Brain microvascular endothelial cell (primary cell): ENCODE measurements around the gene ATP7B.

Source experiments
- DNase-seq: peaks from one replicate; pipeline ENCODE4 v3.0.0-alpha.2; 2020
- H3K27ac ChIP-seq: fragments of 250-450 bp; sonication (Bioruptor Pico); 2 replicates; pipeline ENCODE4 v1.5.1; 2020; ENCODE audit warnings: mild to moderate bottlenecking, moderate library complexity
- H3K27me3 ChIP-seq: fragments of 250-450 bp; sonication (Bioruptor Pico); replicated peaks from 2 replicates; pipeline ENCODE4 v1.5.1; 2020; ENCODE audit warnings: mild to moderate bottlenecking
- H3K36me3 ChIP-seq: fragments of 250-450 bp; sonication (Bioruptor Pico); replicated peaks from 2 replicates; pipeline ENCODE4 v1.5.1; 2020; ENCODE audit warnings: mild to moderate bottlenecking
- H3K4me3 ChIP-seq: 2 replicates; pipeline ENCODE4 v1.5.1; 2011; ENCODE audit warnings: low read depth, mild to moderate bottlenecking, control low read depth, low read length, moderate library complexity
- in situ Hi-C: cut with HindIII; loops from 2 replicates; pipeline ENCODE4 v1.10.0; 2017; ENCODE audit warnings: low sequenced_read_pairs, low pct_ligation_motif_present
- TF ChIP-seq, protein P1 (sequence below): IDR thresholded peaks from 2 replicates; pipeline ENCODE4 v1.5.1; 2011; ENCODE audit warnings: low read depth, mild to moderate bottlenecking, moderate library complexity, low read length, control low read depth, inconsistent platforms; ENCODE audit errors: missing control alignments

ATP7B gene

DNA sequence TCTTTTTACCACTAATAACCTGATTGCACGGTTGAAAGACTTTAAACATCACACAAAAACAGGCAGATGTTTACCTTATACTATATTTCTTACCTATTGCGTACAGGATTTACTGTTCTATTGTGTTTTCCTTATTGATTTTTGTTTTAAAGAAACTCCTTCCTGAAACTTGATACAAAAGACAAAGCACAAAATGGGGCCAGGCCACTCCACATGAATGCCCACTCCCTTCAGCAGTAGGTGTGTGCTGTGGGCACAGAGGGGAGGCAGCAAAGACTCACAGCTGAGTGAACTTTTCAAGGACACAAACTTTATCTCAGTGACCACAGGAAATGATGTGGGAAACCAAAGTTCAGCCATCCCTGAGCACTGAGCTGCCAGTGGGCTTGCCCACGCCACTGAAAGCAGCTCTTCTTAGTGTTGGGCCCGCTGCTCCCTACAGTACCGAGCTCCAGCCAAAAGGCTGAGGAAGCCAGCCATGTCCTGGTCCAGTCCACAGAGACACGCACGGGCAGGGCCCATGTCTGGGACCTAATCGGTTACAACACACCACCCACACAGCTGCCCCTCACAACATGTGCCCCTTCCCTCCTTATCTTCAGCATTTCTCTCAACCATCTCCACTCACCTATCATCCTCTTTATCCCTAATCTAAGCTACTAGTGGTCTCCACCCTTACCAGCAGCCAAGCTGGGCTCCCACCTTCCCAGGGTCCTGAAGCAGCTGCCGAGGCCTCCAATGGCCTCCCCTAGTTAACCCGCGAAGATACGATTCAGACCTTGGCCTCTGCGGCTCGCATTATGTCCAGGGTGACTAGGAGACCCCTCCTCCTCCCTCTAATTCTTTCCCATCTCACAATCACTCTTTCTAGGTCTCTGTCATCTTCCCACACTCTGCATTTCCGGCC lies 39.5 kb downstream of the ATP7B start:
- no peak overlapping the region for H3K27ac ChIP-seq
- in situ Hi-C loops = no loop called here
- H3K27me3 ChIP-seq = no peaks in the 10 kb centered on the region
- H3K36me3 ChIP-seq = no peaks in the 10 kb centered on the region
- no peak for DNase-seq
- H3K4me3 ChIP-seq = no peak overlapping the region
- TF ChIP-seq, protein P1, sequence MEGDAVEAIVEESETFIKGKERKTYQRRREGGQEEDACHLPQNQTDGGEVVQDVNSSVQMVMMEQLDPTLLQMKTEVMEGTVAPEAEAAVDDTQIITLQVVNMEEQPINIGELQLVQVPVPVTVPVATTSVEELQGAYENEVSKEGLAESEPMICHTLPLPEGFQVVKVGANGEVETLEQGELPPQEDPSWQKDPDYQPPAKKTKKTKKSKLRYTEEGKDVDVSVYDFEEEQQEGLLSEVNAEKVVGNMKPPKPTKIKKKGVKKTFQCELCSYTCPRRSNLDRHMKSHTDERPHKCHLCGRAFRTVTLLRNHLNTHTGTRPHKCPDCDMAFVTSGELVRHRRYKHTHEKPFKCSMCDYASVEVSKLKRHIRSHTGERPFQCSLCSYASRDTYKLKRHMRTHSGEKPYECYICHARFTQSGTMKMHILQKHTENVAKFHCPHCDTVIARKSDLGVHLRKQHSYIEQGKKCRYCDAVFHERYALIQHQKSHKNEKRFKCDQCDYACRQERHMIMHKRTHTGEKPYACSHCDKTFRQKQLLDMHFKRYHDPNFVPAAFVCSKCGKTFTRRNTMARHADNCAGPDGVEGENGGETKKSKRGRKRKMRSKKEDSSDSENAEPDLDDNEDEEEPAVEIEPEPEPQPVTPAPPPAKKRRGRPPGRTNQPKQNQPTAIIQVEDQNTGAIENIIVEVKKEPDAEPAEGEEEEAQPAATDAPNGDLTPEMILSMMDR = no peak

DNA sequence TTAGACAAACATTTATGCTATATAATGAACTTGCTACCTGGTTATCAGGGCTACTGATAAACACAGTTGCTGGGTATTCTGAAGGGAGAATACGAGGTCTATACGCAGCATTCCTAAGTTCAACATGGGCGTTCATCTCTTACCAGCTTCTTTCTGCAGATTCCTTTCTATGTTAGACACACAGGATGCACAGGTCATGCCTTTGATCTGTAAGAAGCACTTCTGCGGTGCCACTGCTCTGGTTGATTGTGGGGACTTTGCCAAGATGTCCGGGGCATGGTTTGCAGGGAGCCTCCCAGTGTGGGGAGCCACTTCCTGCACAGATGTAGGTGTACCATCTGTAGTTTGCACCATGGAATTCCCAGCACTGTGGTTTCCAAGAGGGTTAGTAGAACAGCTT lies 40.9 kb downstream of the ATP7B start:
- no peaks in the 10 kb centered on the region for H3K36me3 ChIP-seq
- TF ChIP-seq, protein P1 = no peak
- H3K27ac ChIP-seq = no peak overlapping the region
- DNase-seq = no peak
- H3K27me3 ChIP-seq = no peaks in the 10 kb centered on the region
- in situ Hi-C loops = no loop called here
- no peak overlapping the region for H3K4me3 ChIP-seq

DNA sequence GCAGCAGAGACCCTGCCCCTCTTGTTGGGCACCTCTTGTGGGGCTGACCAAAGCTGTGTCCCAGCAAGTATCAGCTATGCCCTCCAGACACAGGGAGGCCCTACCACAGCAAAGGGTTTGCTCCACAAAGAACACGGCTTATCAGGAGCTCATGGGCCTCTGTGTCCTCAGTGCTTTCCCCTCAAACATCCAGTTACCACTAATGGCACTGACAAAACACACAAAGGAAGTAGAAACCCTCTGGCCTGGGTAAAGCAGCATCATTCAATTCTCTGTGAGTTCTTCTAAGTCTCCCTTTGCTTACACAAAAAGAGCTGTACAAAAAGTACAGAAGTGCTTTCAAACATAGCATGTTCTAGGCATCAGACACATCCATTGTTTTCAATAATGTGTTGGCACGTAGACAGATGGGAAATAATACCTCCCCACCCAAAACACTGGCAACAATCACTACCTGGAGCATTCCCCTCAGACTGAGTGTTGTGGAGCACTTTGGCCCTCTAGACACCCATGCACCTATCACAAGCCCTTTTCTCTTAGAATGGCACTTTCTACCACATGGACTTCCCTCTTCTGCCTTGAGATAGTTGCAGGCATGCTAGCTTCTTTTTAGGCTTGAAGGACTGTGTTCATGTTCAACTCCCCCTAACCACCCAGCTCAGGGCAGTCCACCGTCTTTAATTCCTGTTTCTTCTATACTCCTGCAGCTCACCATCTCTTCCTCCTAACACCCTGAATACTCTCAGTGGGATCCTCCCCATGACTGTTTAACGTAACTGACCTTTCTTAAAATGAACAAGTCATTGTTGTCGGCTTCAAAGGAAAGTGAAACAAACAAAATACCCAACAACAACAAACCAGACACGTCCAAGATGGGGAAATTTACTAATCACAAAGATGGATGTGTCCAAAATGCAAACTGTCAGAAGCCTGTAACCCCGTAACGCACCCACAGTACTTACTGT lies 43.5 kb downstream of the ATP7B start:
- DNase-seq = no peak

DNA sequence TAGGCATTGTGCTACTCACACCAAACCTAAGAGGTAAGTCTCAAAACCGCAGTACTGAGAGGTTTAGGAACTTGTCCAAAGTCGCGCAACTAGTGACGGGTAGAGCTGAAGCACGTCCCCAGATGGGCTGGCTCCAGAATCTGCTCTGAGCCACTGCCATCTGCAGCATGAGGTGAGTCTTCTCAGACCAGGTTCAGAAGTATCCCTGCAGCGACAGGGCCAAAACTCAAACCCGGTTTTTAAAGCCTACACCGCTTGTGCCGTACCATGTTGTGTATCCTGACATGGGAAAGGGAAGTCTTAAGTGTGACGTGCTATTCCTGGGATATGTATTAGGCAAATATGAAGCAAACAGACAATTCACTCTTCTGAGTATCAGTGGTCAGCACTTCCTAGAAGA lies 45.1 kb downstream of the ATP7B start:
- Histone ChIP-seq H3K36me3 (no peaks in the 10 kb centered on the region), H3K27ac (no peak overlapping the region), H3K4me3 (no peak overlapping the region), H3K27me3 (no peaks in the 10 kb centered on the region)
- no peak for DNase-seq
- TF ChIP-seq, protein P1 = no peak
- in situ Hi-C loops = no loop called here

More for the DNA sequence above, 43.5 kb downstream of the ATP7B start:
- Histone ChIP-seq H3K27ac (no peak overlapping the region), H3K36me3 (no peaks in the 10 kb centered on the region), H3K27me3 (no peaks in the 10 kb centered on the region), H3K4me3 (no peak overlapping the region)
- in situ Hi-C loops = no loop called here
- TF ChIP-seq, protein P1 = no peak

DNA sequence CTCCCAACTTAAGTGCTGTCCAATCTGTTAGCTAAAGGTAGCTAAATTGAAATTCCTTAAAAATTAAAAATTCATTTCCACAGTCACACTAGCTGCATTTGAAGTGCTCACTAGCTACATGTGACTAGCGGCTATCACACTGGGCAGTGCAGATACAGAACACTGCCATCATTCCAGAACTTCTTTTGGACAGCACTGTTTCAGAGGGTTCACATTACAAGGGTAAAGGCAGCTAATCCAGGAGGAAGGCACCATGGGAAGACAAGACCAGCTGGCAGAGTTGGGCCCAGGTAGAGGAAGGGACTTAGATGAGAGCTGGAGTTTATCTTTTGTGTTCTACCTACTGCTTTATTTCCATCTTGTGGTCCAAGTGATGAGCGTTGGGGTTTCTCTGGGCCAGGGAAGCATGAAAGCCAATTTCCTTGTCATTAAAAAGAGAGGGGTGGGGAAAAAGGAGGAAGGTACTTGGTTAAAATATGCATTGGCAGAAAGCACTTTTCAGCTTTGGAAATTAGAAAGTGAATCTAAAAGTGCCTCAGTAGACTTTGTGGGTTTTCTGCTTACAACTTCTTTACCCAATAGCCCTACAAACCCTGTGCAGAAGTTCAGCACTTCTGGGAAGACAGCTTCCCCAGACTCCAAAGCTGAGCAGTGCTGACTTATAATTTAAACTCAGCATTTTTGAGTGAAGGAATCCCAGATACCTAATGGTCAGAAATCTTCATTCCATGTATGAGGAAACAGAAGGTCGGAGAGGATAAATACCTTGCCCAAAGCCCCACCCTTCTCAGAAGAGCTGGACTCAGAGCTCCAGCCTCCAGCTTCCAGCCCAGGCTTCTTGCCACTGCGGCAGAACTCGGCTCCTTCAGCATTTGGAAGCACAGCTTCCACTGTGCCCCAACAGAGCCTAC lies 49.5 kb downstream of the ATP7B start:
- Histone ChIP-seq H3K4me3 (no peak overlapping the region), H3K27me3 (no peaks in the 10 kb centered on the region), H3K36me3 (no peaks in the 10 kb centered on the region), H3K27ac (no peak overlapping the region)
- in situ Hi-C loops = no loop called here
- DNase-seq = no peak
- TF ChIP-seq, protein P1 = no peak
